GM10266 (cell line): ENCODE results near the gene ZBTB44.

Experiments
- DNase-seq: peaks from one replicate; pipeline ENCODE4 v3.0.0; 2012; ENCODE audit errors: extremely low spot score
- TF ChIP-seq, protein P1 (sequence below): IDR thresholded peaks from 2 replicates; pipeline ENCODE4 v1.5.1; 2012; ENCODE audit warnings: mild to moderate bottlenecking, low read depth; ENCODE audit not compliant: control insufficient read depth, insufficient read depth; ENCODE audit errors: missing control alignments

Gene ZBTB44

DNA sequence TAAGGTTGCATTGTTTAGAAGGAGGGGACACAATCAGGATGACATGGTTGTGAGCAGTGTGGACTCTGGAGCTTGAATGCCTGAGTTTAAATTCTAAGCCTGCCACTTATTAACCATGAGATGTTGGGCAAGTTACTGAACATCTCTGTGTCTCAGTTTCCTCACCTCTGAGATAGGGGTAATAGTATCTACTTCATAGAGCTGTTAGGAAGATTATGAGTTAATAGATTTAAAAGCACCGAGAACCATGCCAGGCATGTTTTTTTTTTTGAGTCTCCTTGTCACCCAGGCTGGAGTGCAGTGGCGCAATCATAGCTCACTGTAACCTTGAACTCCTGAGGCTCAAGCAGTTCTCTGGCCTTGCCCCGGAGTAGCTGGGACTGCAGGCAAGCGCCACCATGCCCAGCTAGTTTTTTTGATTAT lies 121.9 kb downstream of the ZBTB44 start:
- TF ChIP-seq, protein P1, sequence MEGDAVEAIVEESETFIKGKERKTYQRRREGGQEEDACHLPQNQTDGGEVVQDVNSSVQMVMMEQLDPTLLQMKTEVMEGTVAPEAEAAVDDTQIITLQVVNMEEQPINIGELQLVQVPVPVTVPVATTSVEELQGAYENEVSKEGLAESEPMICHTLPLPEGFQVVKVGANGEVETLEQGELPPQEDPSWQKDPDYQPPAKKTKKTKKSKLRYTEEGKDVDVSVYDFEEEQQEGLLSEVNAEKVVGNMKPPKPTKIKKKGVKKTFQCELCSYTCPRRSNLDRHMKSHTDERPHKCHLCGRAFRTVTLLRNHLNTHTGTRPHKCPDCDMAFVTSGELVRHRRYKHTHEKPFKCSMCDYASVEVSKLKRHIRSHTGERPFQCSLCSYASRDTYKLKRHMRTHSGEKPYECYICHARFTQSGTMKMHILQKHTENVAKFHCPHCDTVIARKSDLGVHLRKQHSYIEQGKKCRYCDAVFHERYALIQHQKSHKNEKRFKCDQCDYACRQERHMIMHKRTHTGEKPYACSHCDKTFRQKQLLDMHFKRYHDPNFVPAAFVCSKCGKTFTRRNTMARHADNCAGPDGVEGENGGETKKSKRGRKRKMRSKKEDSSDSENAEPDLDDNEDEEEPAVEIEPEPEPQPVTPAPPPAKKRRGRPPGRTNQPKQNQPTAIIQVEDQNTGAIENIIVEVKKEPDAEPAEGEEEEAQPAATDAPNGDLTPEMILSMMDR = no peak
- no peak for DNase-seq

DNA sequence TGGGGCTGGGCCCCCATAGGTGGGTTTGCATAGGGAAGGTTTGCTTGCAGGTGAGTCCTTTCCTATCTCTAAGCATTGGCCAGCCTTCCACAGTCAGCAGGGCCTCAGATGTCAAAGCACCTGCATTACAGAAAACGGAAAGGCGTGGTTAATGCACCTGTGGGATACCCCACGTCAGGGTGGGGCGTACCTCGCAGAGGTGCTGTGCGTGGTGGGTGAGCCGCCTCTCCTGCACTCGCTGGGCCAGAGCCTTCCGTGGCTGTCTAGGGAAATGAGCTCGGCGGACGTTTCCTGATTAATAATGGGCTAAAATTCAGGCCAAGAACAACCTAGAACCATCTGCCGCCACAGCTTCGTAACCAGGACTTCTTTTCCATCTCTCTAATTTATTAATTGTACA lies 122.8 kb downstream of the ZBTB44 start:
- TF ChIP-seq, protein P1 = no peak
- no peak for DNase-seq

DNA sequence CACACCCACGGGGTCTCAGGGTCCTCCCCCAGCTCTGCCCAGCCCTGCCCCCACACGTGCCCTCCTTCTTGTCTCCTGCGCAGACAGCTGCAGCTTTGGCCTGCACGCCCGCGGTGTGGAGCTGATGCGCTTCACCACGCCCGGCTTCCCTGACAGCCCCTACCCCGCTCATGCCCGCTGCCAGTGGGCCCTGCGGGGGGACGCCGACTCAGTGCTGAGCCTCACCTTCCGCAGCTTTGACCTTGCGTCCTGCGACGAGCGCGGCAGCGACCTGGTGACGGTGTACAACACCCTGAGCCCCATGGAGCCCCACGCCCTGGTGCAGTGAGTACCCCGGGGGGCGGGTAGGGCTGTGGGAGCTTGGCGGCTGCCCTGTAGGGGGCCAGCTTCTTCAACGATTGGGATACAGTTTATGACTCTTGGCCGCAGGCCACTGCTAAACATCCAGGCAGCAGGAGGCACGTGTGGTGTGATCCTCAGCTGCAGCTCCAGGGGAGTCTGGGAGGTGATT lies 124.3 kb downstream of the ZBTB44 start:
- TF ChIP-seq, protein P1 = no peak
- DNase-seq = no peak

DNA sequence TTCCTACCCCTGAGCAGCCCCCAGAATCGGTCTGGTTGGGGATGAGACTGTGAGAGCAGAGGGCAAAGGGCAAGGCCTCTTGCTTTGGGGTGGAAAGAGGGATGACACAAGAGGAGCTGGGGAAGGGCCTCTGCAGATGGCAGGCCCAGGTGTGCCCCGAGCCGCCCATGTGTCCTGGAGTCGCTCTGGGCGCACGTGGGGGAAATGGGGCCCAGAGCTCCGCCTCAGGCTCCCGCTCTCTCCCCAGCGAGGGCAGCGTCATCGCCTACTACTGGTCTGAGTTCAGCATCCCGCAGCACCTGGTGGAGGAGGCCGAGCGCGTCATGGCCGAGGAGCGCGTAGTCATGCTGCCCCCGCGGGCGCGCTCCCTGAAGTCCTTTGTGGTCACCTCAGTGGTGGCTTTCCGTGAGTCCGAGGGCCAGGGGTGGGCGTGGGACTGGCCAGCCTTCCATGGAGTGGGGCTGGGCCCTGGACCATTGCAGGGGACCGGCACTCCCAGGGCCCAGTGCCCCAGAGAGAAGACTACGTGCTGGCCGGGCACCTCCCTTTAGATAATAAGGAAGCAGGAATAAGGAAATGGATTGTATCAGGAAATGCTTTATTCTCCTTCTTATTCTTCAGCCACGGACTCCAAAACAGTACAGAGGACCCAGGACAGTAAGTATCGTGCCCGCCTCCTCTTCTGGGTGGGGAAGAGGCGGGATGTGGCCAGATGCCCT lies 125.1 kb downstream of the ZBTB44 start:
- no peak for DNase-seq
- TF ChIP-seq, protein P1 = no peak

DNA sequence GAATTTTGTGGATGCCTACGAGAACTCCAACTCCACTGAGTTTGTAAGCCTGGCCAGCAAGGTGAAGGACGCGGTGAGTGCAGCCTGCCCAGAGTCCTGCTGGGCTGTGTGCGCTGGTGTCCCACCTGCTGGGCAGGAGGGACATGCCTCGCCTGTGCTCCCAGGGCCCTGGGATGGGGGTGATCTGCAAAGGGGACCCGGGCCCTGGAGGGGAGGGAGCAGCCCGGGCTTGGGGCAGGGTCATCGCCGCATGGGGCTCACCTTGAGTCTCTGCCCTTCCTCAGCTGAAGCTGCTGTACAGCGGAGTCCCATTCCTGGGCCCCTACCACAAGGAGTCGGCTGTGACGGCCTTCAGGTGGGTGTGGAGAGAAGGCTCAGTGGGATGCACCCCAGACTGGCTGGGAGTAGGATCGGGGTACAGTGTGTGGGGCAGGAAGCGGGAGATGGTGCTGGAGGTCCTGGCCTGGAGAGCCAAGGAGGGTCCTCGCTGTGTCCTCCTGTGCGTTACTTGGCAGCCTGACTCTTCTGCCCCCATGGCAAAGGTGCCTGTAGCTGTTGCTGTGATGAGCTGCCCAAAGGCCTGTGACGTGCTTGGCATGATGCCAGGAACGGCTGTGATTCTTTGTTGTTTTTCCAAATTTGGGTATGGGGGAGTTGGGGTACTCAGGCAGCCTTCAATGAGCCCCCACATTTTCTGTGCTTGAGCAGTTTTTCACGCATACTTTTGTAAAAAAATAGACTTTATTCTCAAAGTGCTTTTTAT lies 126.0 kb downstream of the ZBTB44 start:
- DNase-seq = no peak
- TF ChIP-seq, protein P1 = no peak

DNA sequence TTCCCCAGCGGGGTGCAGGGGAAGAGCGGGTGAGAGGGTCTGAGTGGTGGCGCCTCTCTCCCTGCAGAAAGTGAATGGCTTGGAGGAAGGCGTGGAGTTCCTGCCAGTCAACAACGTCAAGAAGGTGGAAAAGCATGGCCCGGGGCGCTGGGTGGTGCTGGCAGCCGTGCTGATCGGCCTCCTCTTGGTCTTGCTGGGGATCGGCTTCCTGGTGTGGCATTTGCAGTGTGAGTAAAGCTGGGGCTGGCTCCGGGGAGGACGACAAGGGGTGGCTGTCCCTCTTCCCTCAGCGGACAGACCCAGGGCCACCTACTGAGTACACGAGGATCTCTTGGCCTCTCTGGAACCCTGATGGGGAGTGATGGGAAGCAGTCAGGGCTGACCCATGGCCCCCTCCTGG lies 126.7 kb downstream of the ZBTB44 start:
- DNase-seq = no peak
- TF ChIP-seq, protein P1 = no peak

DNA sequence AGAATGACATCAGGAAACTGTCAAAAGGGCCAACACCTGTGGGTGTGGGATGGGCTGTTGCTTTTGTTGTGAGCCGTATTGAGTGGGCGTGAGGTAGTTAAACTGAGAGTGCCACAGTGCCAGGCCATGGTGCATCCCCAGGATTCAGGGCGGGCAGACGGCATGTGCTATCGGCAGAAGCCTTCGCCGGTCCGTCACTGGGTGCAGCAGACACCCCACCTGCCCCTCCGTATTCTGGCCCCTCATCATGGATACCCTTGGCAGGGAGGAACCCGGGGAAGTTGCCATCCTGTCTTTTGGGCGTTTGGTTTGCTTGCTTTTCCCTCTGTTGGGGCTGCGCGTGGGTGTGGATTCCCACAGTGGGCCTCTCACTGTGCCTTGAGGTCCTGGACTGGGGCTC lies 127.6 kb downstream of the ZBTB44 start:
- TF ChIP-seq, protein P1 = no peak
- no peak for DNase-seq
